Panc1 (cell line): ENCODE results near the gene CROCC2. TPM values are rescaled to one million over a fixed set of nuclear protein-coding genes. Genes with fewer than 3 reads are reported as not detected.

Source experiments
- ATAC-seq: fragments of 200-7000 bp; cut with Tn5 transposase; 2 replicates; pipeline ENCODE4 v1.9.1; 2020; ENCODE audit warnings: mild to moderate bottlenecking, moderate library complexity
- BruUV-seq: library from RNA; stranded (reverse); fragments of 400-500 nt; replicated peaks from 2 replicates; lab custom pipeline; 2021; lab: Mats Ljungman, UMichigan
- CTCF ChIA-PET: fragments of 300-600 bp; sonication (Branson Sonifier 250); formaldehyde crosslinking; loops from one replicate; lab custom pipeline; 2022; ENCODE audit warnings: antibody characterized with exemption; lab: Charles Lee
- POLR2A ChIA-PET: fragments of 300-600 bp; sonication (Branson Sonifier 250); formaldehyde crosslinking; loops from one replicate; lab custom pipeline; 2022; ENCODE audit warnings: antibody characterized with exemption; lab: Charles Lee
- DNase-seq: peaks from one replicate; pipeline ENCODE4 v3.0.0-alpha.2; 2010; ENCODE audit warnings: low read depth, low spot score
- H3K27ac ChIP-seq: 2 replicates; pipeline ENCODE4 v1.5.1; 2011; ENCODE audit warnings: mild to moderate bottlenecking, low read length, inconsistent platforms
- H3K27me3 ChIP-seq: fragments of 200-500 bp; sonication (Bioruptor generic); 2 replicates; pipeline ENCODE4 v1.6.0; 2014; ENCODE audit warnings: low read length, inconsistent platforms; ENCODE audit not compliant: control insufficient read depth, insufficient read depth
- H3K36me3 ChIP-seq: fragments of 200-500 bp; sonication (Bioruptor generic); 2 replicates; pipeline ENCODE4 v1.5.1; 2014; ENCODE audit warnings: inconsistent platforms, mild to moderate bottlenecking, low read length, moderate library complexity; ENCODE audit not compliant: control insufficient read depth, insufficient read depth
- H3K4me1 ChIP-seq: 2 replicates; pipeline ENCODE4 v1.5.1; 2011; ENCODE audit warnings: inconsistent platforms, mild to moderate bottlenecking, low read length, moderate library complexity; ENCODE audit not compliant: control insufficient read depth, insufficient read depth
- H3K4me3 ChIP-seq, 2 experiments: 2 replicates each; pipeline ENCODE4 v1.5.1; 2011 to 2012; ENCODE audit warnings: low read depth in 2 of 2, low read length in 2 of 2, mild to moderate bottlenecking in 2 of 2, inconsistent platforms in 1 of 2, moderate library complexity in 1 of 2
- H3K9me3 ChIP-seq: fragments of 200-500 bp; sonication (Bioruptor generic); 2 replicates; pipeline ENCODE4 v1.5.1; 2014; ENCODE audit warnings: low read depth, mild to moderate bottlenecking, inconsistent platforms, low read length, moderate library complexity; ENCODE audit not compliant: control insufficient read depth, insufficient read depth
- CTCF ChIP-seq: fragments of 450-650 bp; IDR thresholded peaks from 2 replicates; pipeline ENCODE4 v1.5.1; 2017; ENCODE audit warnings: mild to moderate bottlenecking
- POLR2AphosphoS5 ChIP-seq: IDR thresholded peaks from 2 replicates; pipeline ENCODE4 v1.6.1; 2012; ENCODE audit warnings: mild to moderate bottlenecking, low read depth, low read length, moderate library complexity
- REST ChIP-seq, 2 experiments: IDR thresholded peaks; 2 replicates each; pipeline ENCODE4 v1.6.1; 2011 to 2012; ENCODE audit warnings: low read depth in 2 of 2, control low read depth in 1 of 2, low read length in 1 of 2, mild to moderate bottlenecking in 1 of 2, moderate library complexity in 1 of 2; ENCODE audit not compliant: insufficient read depth in 1 of 2
- SIN3A ChIP-seq: IDR thresholded peaks from 2 replicates; pipeline ENCODE4 v1.6.1; 2012; ENCODE audit warnings: low read depth, mild to moderate bottlenecking, low read length, moderate library complexity, borderline replicate concordance; ENCODE audit not compliant: insufficient read depth
- TCF7L2 ChIP-seq: IDR thresholded peaks from 2 replicates; pipeline ENCODE4 v1.6.1; 2011; ENCODE audit warnings: mild to moderate bottlenecking, low read depth, low read length, inconsistent platforms
- in situ Hi-C: cut with HindIII; loops from 2 replicates; pipeline ENCODE4 v1.10.0; 2016; ENCODE audit warnings: low sequenced_read_pairs, low pct_unique_long_range_greater_than_20kb
- intact Hi-C: fragments of 100-400 bp; cut with micrococcal nuclease; formaldehyde crosslinking; loops from one replicate; pipeline ENCODE4 v1.10.0; 2022; ENCODE audit not compliant: unreplicated experiment
- total RNA-seq: library from RNA; stranded (reverse); gene quantifications from one replicate; pipeline ENCODE4 v1.2.1, GENCODE V29; 2021; ENCODE audit not compliant: unreplicated experiment

CROCC2 gene
- total RNA-seq, 1 experiment from 2014 or later, result 0.23 TPM

GRCh38 chr2:240871071-240871958 is 34.8 kb upstream of the CROCC2 start:
- Histone ChIP-seq H3K36me3 (no peaks in the 10 kb centered on the region), H3K27ac (no peak overlapping the region), H3K4me3 (no peak overlapping the region), H3K9me3 (no peaks in the 10 kb centered on the region), H3K27me3 (no peaks in the 10 kb centered on the region), H3K4me1 (no peaks in the 10 kb centered on the region)
- in situ Hi-C loops, result no loop called here
- no TSS peak for BruUV-seq
- intact Hi-C loops, result no loop called here
- POLR2A ChIA-PET, result interaction anchor here (0.6 kb wide), 1 partner anchor 450 kb away, joined by 3 read pairs; no protein-coding TSS in a partner anchor
- CTCF ChIA-PET, result no interaction called here
- no peak for ATAC-seq
- no peak for TF ChIP-seq CTCF
- no peak for TF ChIP-seq POLR2AphosphoS5
- no peak for TF ChIP-seq SIN3A
- TF ChIP-seq TCF7L2, result no peak
- no peak for TF ChIP-seq REST (IDR thresholded peaks at IDR 0.05; ENCODE audit: insufficient read depth in 1 of 2, low read depth in 2 of 2, low read length in 1 of 2)
- DNase-seq, result no peak

GRCh38 chr2:240872317-240873097 is 33.6 kb upstream of the CROCC2 start:
- ChIA-PET POLR2A (no interaction called here), CTCF (no interaction called here)
- ATAC-seq, result no peak
- H3K27ac ChIP-seq, result no peak overlapping the region
- no peaks in the 10 kb centered on the region for H3K27me3 ChIP-seq
- no peak overlapping the region for H3K4me3 ChIP-seq
- no peaks in the 10 kb centered on the region for H3K4me1 ChIP-seq
- no peak for DNase-seq
- no peaks in the 10 kb centered on the region for H3K36me3 ChIP-seq
- in situ Hi-C loops, result no loop called here
- no TSS peak for BruUV-seq
- TF ChIP-seq TCF7L2 (no peak), CTCF (no peak)
- intact Hi-C loops, result no loop called here
- H3K9me3 ChIP-seq, result no peaks in the 10 kb centered on the region
